Uterus (tissue), 4 donors: ENCODE measurements around the gene ADRM1. TPM values are rescaled to one million over a fixed set of nuclear protein-coding genes. Genes with fewer than 3 reads are reported as not detected.

ENCODE experiments used
- DNase-seq, 2 donors: peaks; one replicate each; pipeline ENCODE4 v3.0.0-alpha.2; 2019 to 2020
- H3K27ac ChIP-seq, 2 donors: fragments of 200-600 bp; sonication (generic); 1 replicate in 1 of 2; 2 replicates in 1 of 2; pipeline ENCODE4 v1.5.1; 2016 to 2018
- H3K27me3 ChIP-seq, 2 donors: fragments of 200-600 bp; sonication (generic); one replicate each; pipeline ENCODE4 v1.5.1; 2018 to 2019; ENCODE audit warnings: control low read depth in 1 of 2
- H3K36me3 ChIP-seq, 2 donors: fragments of 200-600 bp; sonication (generic); one replicate each; pipeline ENCODE4 v1.5.1; 2019; ENCODE audit warnings: control low read depth in 1 of 2
- H3K4me1 ChIP-seq, 2 donors: fragments of 200-600 bp; sonication (generic); one replicate each; pipeline ENCODE4 v1.5.1; 2018 to 2019; ENCODE audit warnings: control low read depth in 1 of 2
- H3K4me3 ChIP-seq, 2 donors: fragments of 200-600 bp; sonication (generic); 1 replicate in 1 of 2; 2 replicates in 1 of 2; pipeline ENCODE4 v1.5.1; 2018 to 2019; ENCODE audit warnings: mild to moderate bottlenecking in 1 of 2
- H3K9me3 ChIP-seq, 2 donors: fragments of 200-600 bp; sonication (generic); one replicate each; pipeline ENCODE4 v1.5.1; 2019; ENCODE audit warnings: control low read depth in 1 of 2
- POLR2A ChIP-seq, 2 donors: fragments of 450-650 bp; IDR thresholded peaks; one replicate each; pipeline ENCODE4 v1.6.1; 2016; ENCODE audit warnings: antibody characterized with exemption in 2 of 2, mild to moderate bottlenecking in 1 of 2, moderate library complexity in 1 of 2
- intact Hi-C: fragments of 100-400 bp; cut with DNase I; formaldehyde crosslinking; loops from one replicate; pipeline ENCODE4 v1.15.1; 2023; ENCODE audit warnings: low total_unique reads
- total RNA-seq, 4 donors: library from RNA; depleted of rRNA in 3 of 4; stranded (reverse); fragments of >200 nt in 3 of 4; gene quantifications; one replicate each; pipeline versions ENCODE4 v1.1.0 to v1.2.4, GENCODE V29; 2014 to 2023
- TF ChIP-seq, protein P1 (sequence below), 4 experiments: fragments of 200-600 bp in 2 of 4; fragments of 450-650 bp in 2 of 4; sonication (generic) in 2 of 4; IDR thresholded peaks; one replicate each; pipeline ENCODE4 v1.5.1; 2016 to 2019; ENCODE audit warnings: antibody characterized with exemption in 4 of 4, mild to moderate bottlenecking in 2 of 4, moderate library complexity in 1 of 4
- donor health status: DM: yes; HTN: yes; CAD: no.

The ADRM1 gene
- total RNA-seq, 4 donors from 2014 or later, result 42.9 to 82.7 (median 60.9) TPM

DNA sequence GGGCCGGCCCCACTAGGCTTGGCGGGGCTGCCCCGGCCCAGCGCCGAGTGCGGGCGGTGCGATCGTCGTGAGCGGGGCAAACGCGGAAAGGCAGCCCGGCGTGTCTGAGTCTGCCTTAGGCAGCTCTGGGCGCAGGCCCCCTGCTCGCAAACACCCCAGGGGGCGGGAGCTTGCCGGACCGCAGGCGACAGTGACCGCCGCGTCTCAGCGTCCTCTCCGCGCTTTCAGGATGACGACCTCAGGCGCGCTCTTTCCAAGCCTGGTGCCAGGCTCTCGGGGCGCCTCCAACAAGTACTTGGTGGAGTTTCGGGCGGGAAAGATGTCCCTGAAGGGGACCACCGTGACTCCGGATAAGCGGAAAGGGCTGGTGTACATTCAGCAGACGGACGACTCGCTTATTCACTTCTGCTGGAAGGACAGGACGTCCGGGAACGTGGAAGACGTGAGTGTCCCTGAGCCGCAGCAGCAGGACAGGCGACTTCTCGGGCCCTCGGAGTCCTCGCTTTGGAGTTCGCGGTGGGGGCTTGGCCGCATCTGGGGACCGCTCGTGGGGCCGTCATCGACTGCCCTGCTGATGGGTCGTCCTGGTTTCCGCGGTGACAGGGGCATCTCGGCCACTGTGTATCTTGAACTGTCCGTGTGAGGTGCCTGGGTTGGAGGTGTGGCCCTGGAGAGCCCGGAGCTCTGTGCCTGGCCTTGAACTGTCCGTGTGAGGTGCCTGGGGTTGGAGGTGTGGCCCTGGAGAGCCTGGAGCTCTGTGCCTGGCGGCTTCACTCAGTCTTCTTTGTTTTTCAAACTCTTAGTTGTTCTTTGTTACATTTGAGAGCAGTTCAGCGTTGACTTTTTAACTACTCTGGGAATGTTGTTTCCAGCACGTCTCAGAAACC is 786 bp downstream of the ADRM1 start:
- Histone ChIP-seq H3K4me3 (peak overlapping the region; percentile 57 to 96), H3K27me3 (no peaks in the 10 kb centered on the region), H3K9me3 (no peaks in the 10 kb centered on the region), H3K4me1 (peaks cover 0 to 12% of the 10 kb centered on the region in 2 donors), H3K36me3 (no peaks in the 10 kb centered on the region), H3K27ac (peak overlapping the region; percentile 94 to 100)
- no peak for TF ChIP-seq POLR2A (IDR thresholded peaks at IDR 0.05)
- TF ChIP-seq, protein P1, sequence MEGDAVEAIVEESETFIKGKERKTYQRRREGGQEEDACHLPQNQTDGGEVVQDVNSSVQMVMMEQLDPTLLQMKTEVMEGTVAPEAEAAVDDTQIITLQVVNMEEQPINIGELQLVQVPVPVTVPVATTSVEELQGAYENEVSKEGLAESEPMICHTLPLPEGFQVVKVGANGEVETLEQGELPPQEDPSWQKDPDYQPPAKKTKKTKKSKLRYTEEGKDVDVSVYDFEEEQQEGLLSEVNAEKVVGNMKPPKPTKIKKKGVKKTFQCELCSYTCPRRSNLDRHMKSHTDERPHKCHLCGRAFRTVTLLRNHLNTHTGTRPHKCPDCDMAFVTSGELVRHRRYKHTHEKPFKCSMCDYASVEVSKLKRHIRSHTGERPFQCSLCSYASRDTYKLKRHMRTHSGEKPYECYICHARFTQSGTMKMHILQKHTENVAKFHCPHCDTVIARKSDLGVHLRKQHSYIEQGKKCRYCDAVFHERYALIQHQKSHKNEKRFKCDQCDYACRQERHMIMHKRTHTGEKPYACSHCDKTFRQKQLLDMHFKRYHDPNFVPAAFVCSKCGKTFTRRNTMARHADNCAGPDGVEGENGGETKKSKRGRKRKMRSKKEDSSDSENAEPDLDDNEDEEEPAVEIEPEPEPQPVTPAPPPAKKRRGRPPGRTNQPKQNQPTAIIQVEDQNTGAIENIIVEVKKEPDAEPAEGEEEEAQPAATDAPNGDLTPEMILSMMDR (IDR thresholded peaks at IDR 0.05), result no peak
- DNase-seq, result peak in 1 of 2 donors; percentile 17
- intact Hi-C loops, result loop anchor here (5.0 kb wide), 1 partner anchor 74 kb away; no protein-coding TSS in a partner anchor

DNA sequence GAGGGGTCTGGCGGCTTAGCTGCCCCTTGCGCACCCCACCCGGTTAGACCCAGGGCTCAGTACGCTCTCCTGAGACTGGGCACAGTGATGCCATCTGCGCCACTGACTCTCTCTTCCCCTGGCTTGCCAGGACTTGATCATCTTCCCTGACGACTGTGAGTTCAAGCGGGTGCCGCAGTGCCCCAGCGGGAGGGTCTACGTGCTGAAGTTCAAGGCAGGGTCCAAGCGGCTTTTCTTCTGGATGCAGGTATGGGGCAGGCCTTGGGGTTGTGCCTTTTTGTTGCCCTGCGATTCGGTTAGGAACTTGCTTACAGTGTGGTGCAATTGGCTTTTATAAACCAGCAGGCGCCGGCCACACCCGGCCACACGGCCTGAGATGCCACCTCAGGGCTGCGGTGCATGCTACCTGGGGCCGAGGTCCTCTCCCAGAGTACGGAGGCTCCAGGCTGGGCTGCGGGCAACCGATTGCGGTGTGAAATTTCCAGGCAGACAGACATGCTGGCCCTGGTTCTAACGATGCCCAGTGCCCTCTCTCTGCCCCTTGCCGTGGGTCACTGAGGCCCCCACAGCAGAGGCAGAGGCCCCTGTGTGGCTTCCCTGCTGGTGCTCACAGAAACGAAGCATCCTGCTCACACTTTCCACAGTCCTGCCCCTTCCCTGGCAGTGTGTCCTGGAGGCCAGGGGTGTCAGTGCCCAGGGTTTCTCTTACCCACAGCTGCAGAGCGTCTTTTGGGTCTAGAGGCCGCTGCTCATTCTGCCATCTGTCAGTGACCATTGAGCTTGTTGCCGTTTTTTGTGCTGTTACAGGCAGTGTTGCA is 1.7 kb downstream of the ADRM1 start:
- Histone ChIP-seq H3K27me3 (no peaks in the 10 kb centered on the region), H3K36me3 (no peaks in the 10 kb centered on the region), H3K4me3 (peak overlapping the region; percentile 57 to 96), H3K9me3 (no peaks in the 10 kb centered on the region), H3K27ac (no peak overlapping the region), H3K4me1 (peaks cover 0 to 12% of the 10 kb centered on the region in 2 donors)
- DNase-seq, result no peak
- intact Hi-C loops, result loop anchor here (5.0 kb wide), 1 partner anchor 73 kb away; no protein-coding TSS in a partner anchor
- no peak for TF ChIP-seq POLR2A (IDR thresholded peaks at IDR 0.05)
- TF ChIP-seq, protein P1 (IDR thresholded peaks at IDR 0.05), result no peak

- no peak overlapping the region for H3K27ac ChIP-seq
- H3K4me1 ChIP-seq, result peaks cover 0 to 12% of the 10 kb centered on the region in 2 donors
- no peaks in the 10 kb centered on the region for H3K36me3 ChIP-seq
- intact Hi-C loops, result no loop called here
- TF ChIP-seq POLR2A (IDR thresholded peaks at IDR 0.05), result no peak
- TF ChIP-seq, protein P1 (IDR thresholded peaks at IDR 0.05), result no peak
- H3K9me3 ChIP-seq, result no peaks in the 10 kb centered on the region
- H3K27me3 ChIP-seq, result no peaks in the 10 kb centered on the region
- DNase-seq, result no peak
- H3K4me3 ChIP-seq, result no peak overlapping the region
These were observed 2.5 kb downstream of the ADRM1 start for GRCh38 chr20:62305149-62305764.

- Histone ChIP-seq H3K4me1 (peaks cover 0 to 12% of the 10 kb centered on the region in 2 donors), H3K27ac (no peak overlapping the region), H3K9me3 (no peaks in the 10 kb centered on the region), H3K36me3 (no peaks in the 10 kb centered on the region), H3K4me3 (no peak overlapping the region), H3K27me3 (no peaks in the 10 kb centered on the region)
- intact Hi-C loops, result no loop called here
- TF ChIP-seq, protein P1 (IDR thresholded peaks at IDR 0.05), result no peak
- TF ChIP-seq POLR2A (IDR thresholded peaks at IDR 0.05), result no peak
- DNase-seq, result no peak
These were observed 3.1 kb downstream of the ADRM1 start for GRCh38 chr20:62305765-62306413.
